ENCODE data around the gene PPP2R1B. TPM values are rescaled to one million over a fixed set of nuclear protein-coding genes. Genes with fewer than 3 reads are reported as not detected.
"Not testable (repeated sequence)": the region's sequence is repeated elsewhere in the genome, so short reads cannot be mapped to it uniquely, and the experiment has no call there.

Gene PPP2R1B
- total RNA-seq, 1 donor from 2014 or later, result 6.5 TPM

DNA sequence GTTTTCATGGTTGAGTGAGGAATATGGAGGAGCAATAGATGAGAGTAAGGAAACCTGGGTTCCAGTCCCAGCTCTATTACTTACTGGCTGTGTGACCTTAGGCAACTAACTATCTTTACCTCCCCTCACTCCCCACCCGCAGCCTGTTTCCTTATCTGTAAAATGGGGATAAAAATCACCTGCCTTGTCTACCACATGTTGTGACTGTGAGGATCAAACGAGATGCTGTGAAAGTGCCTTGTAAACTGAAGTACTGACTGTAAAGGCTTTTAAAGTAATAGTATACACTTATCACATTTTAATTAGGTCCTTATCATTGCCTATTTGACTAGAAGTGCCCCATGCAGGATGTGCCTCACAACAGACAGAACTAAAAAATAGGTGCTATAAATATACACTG is 18.9 kb upstream of the PPP2R1B start:
- no peaks in the 10 kb centered on the region for H3K9me3 ChIP-seq (replicated peaks)
- peak overlapping the region; percentile 92 for H3K27ac ChIP-seq (replicated peaks)
- TF ChIP-seq, protein P1, sequence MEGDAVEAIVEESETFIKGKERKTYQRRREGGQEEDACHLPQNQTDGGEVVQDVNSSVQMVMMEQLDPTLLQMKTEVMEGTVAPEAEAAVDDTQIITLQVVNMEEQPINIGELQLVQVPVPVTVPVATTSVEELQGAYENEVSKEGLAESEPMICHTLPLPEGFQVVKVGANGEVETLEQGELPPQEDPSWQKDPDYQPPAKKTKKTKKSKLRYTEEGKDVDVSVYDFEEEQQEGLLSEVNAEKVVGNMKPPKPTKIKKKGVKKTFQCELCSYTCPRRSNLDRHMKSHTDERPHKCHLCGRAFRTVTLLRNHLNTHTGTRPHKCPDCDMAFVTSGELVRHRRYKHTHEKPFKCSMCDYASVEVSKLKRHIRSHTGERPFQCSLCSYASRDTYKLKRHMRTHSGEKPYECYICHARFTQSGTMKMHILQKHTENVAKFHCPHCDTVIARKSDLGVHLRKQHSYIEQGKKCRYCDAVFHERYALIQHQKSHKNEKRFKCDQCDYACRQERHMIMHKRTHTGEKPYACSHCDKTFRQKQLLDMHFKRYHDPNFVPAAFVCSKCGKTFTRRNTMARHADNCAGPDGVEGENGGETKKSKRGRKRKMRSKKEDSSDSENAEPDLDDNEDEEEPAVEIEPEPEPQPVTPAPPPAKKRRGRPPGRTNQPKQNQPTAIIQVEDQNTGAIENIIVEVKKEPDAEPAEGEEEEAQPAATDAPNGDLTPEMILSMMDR (IDR thresholded peaks at IDR 0.05; ENCODE audit: borderline replicate concordance), result no peak
- H3K27me3 ChIP-seq (ENCODE audit: low read depth), result no peaks in the 10 kb centered on the region
- peaks cover 64% of the 10 kb centered on the region for H3K4me1 ChIP-seq
- intact Hi-C loops (cut with micrococcal nuclease), result no loop called here
- peaks cover 14% of the 10 kb centered on the region for H3K36me3 ChIP-seq
- H3K4me3 ChIP-seq, result no peak overlapping the region
- no peak for DNase-seq

DNA sequence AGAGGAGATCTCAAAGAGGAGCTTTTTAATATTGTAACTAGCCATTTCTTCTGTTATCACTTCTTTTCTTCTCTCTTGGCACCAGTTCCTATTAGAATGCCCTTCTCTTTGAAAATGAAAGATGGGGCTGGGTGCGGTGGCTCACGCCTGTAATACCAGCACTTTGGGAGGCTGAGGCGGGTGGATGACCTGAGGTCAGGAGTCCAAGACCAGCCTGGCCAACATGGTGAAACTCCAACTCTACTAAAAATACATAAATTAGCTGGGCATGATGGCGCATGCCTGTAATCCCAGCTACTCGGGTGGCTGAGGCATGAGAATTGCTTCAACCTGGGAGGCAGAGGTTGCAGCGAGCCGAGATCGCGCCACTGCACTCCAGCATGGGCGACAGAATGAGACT is 18.1 kb upstream of the PPP2R1B start:
- intact Hi-C loops (cut with micrococcal nuclease), result not testable (repeated sequence)
- H3K27ac ChIP-seq (replicated peaks), result peak overlapping the region; percentile 92

GRCh38 chr11:111782109-111782741 is 16.0 kb upstream of the PPP2R1B start:
- Histone ChIP-seq H3K4me3 (no peak overlapping the region), H3K36me3 (peaks cover 14% of the 10 kb centered on the region), H3K4me1 (peaks cover 46% of the 10 kb centered on the region), H3K9me3 (replicated peaks) (no peaks in the 10 kb centered on the region), H3K27me3 (ENCODE audit: low read depth) (no peaks in the 10 kb centered on the region), H3K27ac (replicated peaks) (peak overlapping the region; percentile 21)
- intact Hi-C loops (cut with micrococcal nuclease), result no loop called here
- TF ChIP-seq, protein P1 (IDR thresholded peaks at IDR 0.05; ENCODE audit: borderline replicate concordance), result no peak
- DNase-seq, result no peak

More for the DNA sequence above, 18.1 kb upstream of the PPP2R1B start:
- not testable (repeated sequence) for DNase-seq; H3K27me3 ChIP-seq (ENCODE audit: low read depth); H3K4me3 ChIP-seq; H3K9me3 ChIP-seq (replicated peaks)
- Histone ChIP-seq H3K4me1 (peaks cover 64% of the 10 kb centered on the region), H3K36me3 (peaks cover 14% of the 10 kb centered on the region)

- peak overlapping the region; percentile 34 for H3K27ac ChIP-seq (replicated peaks)
- H3K9me3 ChIP-seq (replicated peaks), result no peaks in the 10 kb centered on the region
- no peak overlapping the region for H3K4me3 ChIP-seq
- no peaks in the 10 kb centered on the region for H3K36me3 ChIP-seq
- no peak for DNase-seq
- peaks cover 25% of the 10 kb centered on the region for H3K4me1 ChIP-seq
- intact Hi-C loops (cut with micrococcal nuclease), result loop anchor here (5.0 to 10.0 kb wide), 3 partner anchors 56 to 192 kb away; partner anchors contain the start of gene SIK2
- no peaks in the 10 kb centered on the region for H3K27me3 ChIP-seq (ENCODE audit: low read depth)
- TF ChIP-seq, protein P1 (IDR thresholded peaks at IDR 0.05; ENCODE audit: borderline replicate concordance), result no peak
Measured at GRCh38 chr11:111779118-111779517, 12.9 kb upstream of the PPP2R1B start.

DNA sequence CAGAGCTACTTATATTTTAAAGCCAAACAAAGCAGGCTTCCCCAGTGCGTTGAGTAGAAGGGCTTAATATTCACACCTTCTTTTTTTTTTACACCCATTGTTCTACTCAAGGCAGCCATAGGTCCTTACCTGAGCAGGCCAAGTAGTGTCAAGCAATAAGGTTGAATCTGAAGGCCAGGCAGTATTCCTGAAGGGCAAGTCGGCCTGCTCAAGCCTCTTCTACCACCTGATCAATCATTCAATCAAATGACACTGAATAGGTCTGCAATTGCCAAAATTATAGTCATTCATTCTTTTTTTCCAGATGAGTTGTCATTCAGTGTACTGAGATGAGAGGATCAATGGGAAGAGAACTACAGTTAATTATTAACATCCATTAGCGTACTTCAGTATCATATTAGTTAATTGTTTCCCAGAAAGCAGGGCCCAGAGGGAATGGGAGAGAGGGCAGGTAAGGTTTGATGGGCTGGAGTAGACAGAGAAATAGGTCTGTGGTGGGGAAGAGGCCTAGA is 11.9 kb upstream of the PPP2R1B start:
- Histone ChIP-seq H3K36me3 (no peaks in the 10 kb centered on the region), H3K9me3 (replicated peaks) (no peaks in the 10 kb centered on the region), H3K4me3 (no peak overlapping the region), H3K4me1 (peaks cover 21% of the 10 kb centered on the region), H3K27ac (replicated peaks) (no peak overlapping the region), H3K27me3 (ENCODE audit: low read depth) (no peaks in the 10 kb centered on the region)
- TF ChIP-seq, protein P1 (IDR thresholded peaks at IDR 0.05; ENCODE audit: borderline replicate concordance), result no peak
- DNase-seq, result no peak
- intact Hi-C loops (cut with micrococcal nuclease), result loop anchor here (5.0 to 10.0 kb wide), 3 partner anchors 57 to 191 kb away; partner anchors contain the start of gene SIK2
